HG03175 (cell line): Measurements from ENCODE around the gene SGIP1.

ENCODE experiments used
- ATAC-seq: cut with Tn5 transposase; IDR thresholded peaks from one replicate; pipeline ENCODE4 v1.9.1; 2021; ENCODE audit warnings: mild to moderate bottlenecking, moderate library complexity; ENCODE audit not compliant: unreplicated experiment

SGIP1 gene

GRCh38 chr1:66533804-66534740 is at the start of gene SGIP1:
Gene SGIP1 (plus strand): TSS chr1:66534153. CDS start chr1:66534359, 206 bp downstream.
- ATAC-seq, result no peak

GRCh38 chr1:66489151-66489550 is 44.8 kb upstream of the SGIP1 start:
- no peak for ATAC-seq

GRCh38 chr1:66489972-66490601 is 43.9 kb upstream of the SGIP1 start:
- no peak for ATAC-seq

- ATAC-seq, result peak; percentile 77
Measured at GRCh38 chr1:66490816-66491215, 43.1 kb upstream of the SGIP1 start.

- ATAC-seq, result no peak
Measured at GRCh38 chr1:66492424-66492823, 41.5 kb upstream of the SGIP1 start.

GRCh38 chr1:66493731-66494130 is 40.2 kb upstream of the SGIP1 start:
- ATAC-seq, result no peak

GRCh38 chr1:66494482-66494881 is 39.5 kb upstream of the SGIP1 start:
- no peak for ATAC-seq

- no peak for ATAC-seq
Measured at GRCh38 chr1:66495495-66495894, 38.5 kb upstream of the SGIP1 start.

- no peak for ATAC-seq
Measured at GRCh38 chr1:66497910-66498309, 36.0 kb upstream of the SGIP1 start.

- ATAC-seq, result no peak
Measured at GRCh38 chr1:66500301-66500700, 33.7 kb upstream of the SGIP1 start.

- ATAC-seq, result no peak
Measured at GRCh38 chr1:66502086-66502485, 31.9 kb upstream of the SGIP1 start.

GRCh38 chr1:66503841-66504470 is 30.0 kb upstream of the SGIP1 start:
- peak; percentile 90 for ATAC-seq

GRCh38 chr1:66505671-66506392 is 28.1 kb upstream of the SGIP1 start:
- ATAC-seq, result no peak

- ATAC-seq, result no peak
Measured at GRCh38 chr1:66506393-66506687, 27.6 kb upstream of the SGIP1 start.

GRCh38 chr1:66506991-66507390 is 27.0 kb upstream of the SGIP1 start:
- ATAC-seq, result no peak

- ATAC-seq, result no peak
Measured at GRCh38 chr1:66510407-66510806, 23.5 kb upstream of the SGIP1 start.

- no peak for ATAC-seq
Measured at GRCh38 chr1:66511118-66511517, 22.8 kb upstream of the SGIP1 start.

GRCh38 chr1:66517959-66518358 is 16.0 kb upstream of the SGIP1 start:
- no peak for ATAC-seq

GRCh38 chr1:66518654-66519053 is 15.3 kb upstream of the SGIP1 start:
- ATAC-seq, result no peak

- ATAC-seq, result no peak
Measured at GRCh38 chr1:66519992-66520391, 14.0 kb upstream of the SGIP1 start.

- ATAC-seq, result no peak
Measured at GRCh38 chr1:66520655-66521054, 13.3 kb upstream of the SGIP1 start.
